DOHH2 (cell line): ENCODE results near the gene IFNG.

Experiments
- EZH2phosphoT487 ChIP-seq: fragments of 200-600 bp; sonication (generic); IDR thresholded peaks from 2 replicates; pipeline ENCODE4 v1.6.1; 2017; ENCODE audit warnings: borderline replicate concordance, mild to moderate bottlenecking, antibody characterized with exemption, low read length, moderate library complexity, mixed read lengths
- TF ChIP-seq, protein P1 (sequence below): fragments of 200-600 bp; sonication (generic); IDR thresholded peaks from one replicate; pipeline ENCODE4 v1.5.1; 2014; ENCODE audit warnings: antibody characterized with exemption, mild to moderate bottlenecking, low read depth, low read length; ENCODE audit not compliant: poor library complexity, severe bottlenecking

DNA sequence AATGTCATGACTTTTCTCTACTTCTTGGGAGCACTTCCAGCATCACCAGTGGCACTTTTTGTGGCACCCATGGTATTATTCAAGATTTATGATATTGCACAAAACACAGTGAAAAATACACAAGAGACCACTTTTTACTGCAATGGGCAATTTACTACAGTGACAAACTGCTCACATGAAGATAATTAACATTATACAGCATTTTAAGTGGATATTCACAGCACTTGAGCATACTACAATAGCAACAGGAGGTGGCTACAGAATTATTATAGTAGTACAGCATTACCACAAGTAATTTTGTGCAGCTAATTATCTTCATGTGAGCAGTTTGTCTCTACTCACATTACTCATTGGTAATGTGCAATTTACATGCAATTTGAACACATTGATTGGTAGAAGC lies 47.7 kb upstream of the IFNG start:
- TF ChIP-seq, protein P1, sequence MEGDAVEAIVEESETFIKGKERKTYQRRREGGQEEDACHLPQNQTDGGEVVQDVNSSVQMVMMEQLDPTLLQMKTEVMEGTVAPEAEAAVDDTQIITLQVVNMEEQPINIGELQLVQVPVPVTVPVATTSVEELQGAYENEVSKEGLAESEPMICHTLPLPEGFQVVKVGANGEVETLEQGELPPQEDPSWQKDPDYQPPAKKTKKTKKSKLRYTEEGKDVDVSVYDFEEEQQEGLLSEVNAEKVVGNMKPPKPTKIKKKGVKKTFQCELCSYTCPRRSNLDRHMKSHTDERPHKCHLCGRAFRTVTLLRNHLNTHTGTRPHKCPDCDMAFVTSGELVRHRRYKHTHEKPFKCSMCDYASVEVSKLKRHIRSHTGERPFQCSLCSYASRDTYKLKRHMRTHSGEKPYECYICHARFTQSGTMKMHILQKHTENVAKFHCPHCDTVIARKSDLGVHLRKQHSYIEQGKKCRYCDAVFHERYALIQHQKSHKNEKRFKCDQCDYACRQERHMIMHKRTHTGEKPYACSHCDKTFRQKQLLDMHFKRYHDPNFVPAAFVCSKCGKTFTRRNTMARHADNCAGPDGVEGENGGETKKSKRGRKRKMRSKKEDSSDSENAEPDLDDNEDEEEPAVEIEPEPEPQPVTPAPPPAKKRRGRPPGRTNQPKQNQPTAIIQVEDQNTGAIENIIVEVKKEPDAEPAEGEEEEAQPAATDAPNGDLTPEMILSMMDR = no peak
- TF ChIP-seq EZH2phosphoT487 = no peak
